Right renal pelvis (tissue), 4 donors: ENCODE results near the gene HEPACAM. TPM values are rescaled to one million over a fixed set of nuclear protein-coding genes. Genes with fewer than 3 reads are reported as not detected.
"Not testable (repeated sequence)": the region's sequence is repeated elsewhere in the genome, so short reads cannot be mapped to it uniquely, and the experiment has no call there.

ENCODE experiments used
- DNase-seq, 4 donors: peaks; one replicate each; pipeline ENCODE4 v3.0.0-alpha.2; 2013; ENCODE audit warnings: low read depth in 4 of 4, low spot score in 3 of 4, missing footprints in 1 of 4
- polyA plus RNA-seq, 4 donors: library from polyadenylated mRNA; unstranded; fragments of 120-200 nt; gene quantifications; one replicate each; pipeline ENCODE4 v1.2.1, GENCODE V29; 2013; ENCODE audit not compliant: insufficient read length in 4 of 4

The HEPACAM gene
- 1 to 10 TPM; 1.9 to 3.2 (median 2.1) TPM for polyA plus RNA-seq

- no peak for DNase-seq
Observed at GRCh38 chr11:124935548-124936514, at the start of gene HEPACAM. TSS of gene HEPACAM (minus strand) at chr11:124936047. CDS start at chr11:124936006, 41 bp downstream.

GRCh38 chr11:124984512-124984854 lies 48.6 kb upstream of the HEPACAM start:
- no peak for DNase-seq

- no peak for DNase-seq
Observed at GRCh38 chr11:124983674-124984511, 48.0 kb upstream of the HEPACAM start.

GRCh38 chr11:124982043-124982442 lies 46.2 kb upstream of the HEPACAM start:
- DNase-seq, result no peak

GRCh38 chr11:124978316-124978715 lies 42.5 kb upstream of the HEPACAM start:
- DNase-seq, result no peak

- no peak for DNase-seq
Observed at GRCh38 chr11:124977006-124977405, 41.2 kb upstream of the HEPACAM start.

GRCh38 chr11:124976531-124976930 lies 40.7 kb upstream of the HEPACAM start:
- no peak for DNase-seq

GRCh38 chr11:124971810-124972209 lies 36.0 kb upstream of the HEPACAM start:
- no peak for DNase-seq

- no peak for DNase-seq
Observed at GRCh38 chr11:124970925-124971324, 35.1 kb upstream of the HEPACAM start.

- not testable (repeated sequence) for DNase-seq
Observed at GRCh38 chr11:124968197-124968596, 32.4 kb upstream of the HEPACAM start.

GRCh38 chr11:124961972-124962609 lies 26.2 kb upstream of the HEPACAM start:
- DNase-seq, result peak; percentile 39 to 61 (median 60)

- DNase-seq, result no peak
Observed at GRCh38 chr11:124955035-124955434, 19.2 kb upstream of the HEPACAM start.

GRCh38 chr11:124954590-124954955 lies 18.7 kb upstream of the HEPACAM start:
- no peak for DNase-seq

- DNase-seq, result peak; percentile 92 to 96 (median 96)
Observed at GRCh38 chr11:124953753-124954589, 18.1 kb upstream of the HEPACAM start, which contains the start of gene CCDC15. TSS of gene CCDC15 (plus strand) at chr11:124954202. CDS start at chr11:124954733, 531 bp downstream.

- DNase-seq, result no peak
Observed at GRCh38 chr11:124951341-124951740, 15.5 kb upstream of the HEPACAM start.

- no peak for DNase-seq
Observed at GRCh38 chr11:124950601-124951330, 14.9 kb upstream of the HEPACAM start.

GRCh38 chr11:124946735-124947141 lies 10.9 kb upstream of the HEPACAM start:
- no peak for DNase-seq

- no peak for DNase-seq
Observed at GRCh38 chr11:124945826-124946225, 10.0 kb upstream of the HEPACAM start.

GRCh38 chr11:124944565-124944964 lies 8.7 kb upstream of the HEPACAM start:
- no peak for DNase-seq
